HG02798 (cell line): ENCODE data around the gene GLI3.

Source experiments
- ATAC-seq: cut with Tn5 transposase; IDR thresholded peaks from one replicate; pipeline ENCODE4 v1.9.1; 2021; ENCODE audit warnings: mild to moderate bottlenecking; ENCODE audit not compliant: unreplicated experiment, poor library complexity

The GLI3 gene

GRCh38 chr7:41912851-41913567 is 324.0 kb downstream of the GLI3 start:
- no peak for ATAC-seq

GRCh38 chr7:41912426-41912825 is 324.6 kb downstream of the GLI3 start:
- ATAC-seq: no peak

- ATAC-seq: no peak
Observed at GRCh38 chr7:41911792-41912191, 325.2 kb downstream of the GLI3 start.
